ENCODE data around the gene XAB2. TPM values are rescaled to one million over a fixed set of nuclear protein-coding genes. Genes with fewer than 3 reads are reported as not detected.

The XAB2 gene
- total and polyA plus RNA-seq, 9 donors: 23.0 to 34.6 (median 27.4) TPM

DNA sequence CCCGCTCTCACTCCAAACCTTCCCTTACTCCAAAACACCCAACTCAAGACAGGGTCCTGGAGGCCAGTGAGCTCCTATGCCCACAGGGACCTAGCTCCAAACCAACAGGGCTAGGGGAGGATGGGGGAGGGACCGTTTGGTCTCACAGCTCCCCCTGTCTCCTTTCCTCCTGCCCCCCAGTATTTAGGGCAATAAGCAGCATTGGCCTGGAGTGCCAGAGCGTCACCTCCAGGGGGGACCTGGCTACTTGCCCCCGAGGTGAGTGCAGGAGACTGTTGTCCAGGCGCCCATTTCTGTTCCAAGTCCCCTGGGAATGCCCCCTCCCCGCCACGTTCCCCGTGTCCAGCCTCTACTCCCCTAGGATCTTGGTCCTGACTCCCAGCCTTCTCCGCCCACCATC is 40.3 kb upstream of the XAB2 start:
- no peak overlapping the region for H3K4me3 ChIP-seq (ENCODE audit: low read length)
- H3K4me1 ChIP-seq (ENCODE audit: control insufficient read depth, insufficient read depth, low read length): peaks cover 12% of the 10 kb centered on the region
- 24% methylated on average over 8 of the region's 9 CpGs for WGBS (ENCODE audit: insufficient coverage)
- peaks cover 22% of the 10 kb centered on the region for H3K27me3 ChIP-seq (ENCODE audit: control insufficient read depth, insufficient read depth, low read length)
- no peaks in the 10 kb centered on the region for H3K36me3 ChIP-seq (ENCODE audit: control insufficient read depth, insufficient read depth, low read length)
- no peak overlapping the region for H3K27ac ChIP-seq (ENCODE audit: low read length)
- DNase-seq: no peak
- H3K9me3 ChIP-seq (replicated peaks; ENCODE audit: control insufficient read depth, low read depth, low read length): peaks cover 3% of the 10 kb centered on the region

DNA sequence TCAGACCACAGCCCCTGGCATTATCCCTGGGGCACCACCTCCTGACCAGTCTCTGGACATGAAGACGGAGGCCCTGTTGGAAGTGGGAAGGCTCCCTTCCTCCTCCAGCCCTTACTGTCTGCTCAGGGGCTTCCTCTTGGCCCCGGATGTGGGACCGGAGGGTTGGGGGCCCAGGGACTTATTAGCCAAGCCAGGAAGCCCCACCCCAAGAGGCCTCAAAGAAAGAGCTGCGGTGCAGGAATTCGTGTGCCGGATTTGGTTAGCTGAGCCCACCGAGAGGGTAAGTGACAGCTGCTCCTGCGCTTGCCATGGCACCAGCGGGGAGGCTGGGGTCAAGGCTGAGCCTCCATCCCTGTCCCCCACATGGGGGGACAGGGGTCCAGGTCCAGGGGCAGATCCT is 39.5 kb upstream of the XAB2 start, which contains the start of gene RETN:
TSS of gene RETN (plus strand) at position 208 of the 400 bp plus-strand sequence. CDS start 278 bp downstream, outside the sequence.
- Histone ChIP-seq H3K27me3 (ENCODE audit: control insufficient read depth, insufficient read depth, low read length) (peaks cover 22% of the 10 kb centered on the region), H3K4me3 (ENCODE audit: low read length) (no peak within 1 kb of the TSS), H3K9me3 (replicated peaks; ENCODE audit: control insufficient read depth, low read depth, low read length) (peaks cover under 1% of the 10 kb centered on the region), H3K27ac (ENCODE audit: low read length) (no peak within 1 kb of the TSS), H3K36me3 (ENCODE audit: control insufficient read depth, insufficient read depth, low read length) (no peaks in the 10 kb centered on the region), H3K4me1 (ENCODE audit: control insufficient read depth, insufficient read depth, low read length) (peaks cover 18% of the 10 kb centered on the region)
- 58% methylated on average over 8 of the region's 9 CpGs for WGBS (ENCODE audit: insufficient coverage)
- DNase-seq: no peak

DNA sequence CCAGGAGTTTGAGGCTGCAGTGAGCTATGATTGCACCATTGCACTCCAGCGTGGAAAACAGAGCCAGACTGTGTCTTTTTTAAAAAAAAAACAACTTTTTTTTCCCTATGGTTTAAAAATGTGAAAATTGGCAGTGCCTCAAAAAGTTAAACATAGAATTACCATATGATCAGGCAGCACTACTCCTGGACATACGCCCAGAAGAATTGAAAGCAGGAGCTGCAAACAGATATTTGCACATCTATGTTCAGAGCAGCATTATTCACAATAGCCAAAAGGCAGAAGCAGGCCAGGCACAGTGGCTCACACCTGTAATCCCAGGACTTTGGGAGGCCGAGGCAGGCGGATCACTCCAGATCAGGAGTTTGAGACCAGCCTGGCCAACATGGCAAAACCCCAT is 35.7 kb upstream of the XAB2 start:
- DNase-seq: peak; percentile 95
- 40% methylated on average over 1 of the region's 4 CpGs for WGBS (ENCODE audit: insufficient coverage)
- H3K27me3 ChIP-seq (ENCODE audit: control insufficient read depth, insufficient read depth, low read length): peaks cover 9% of the 10 kb centered on the region

DNA sequence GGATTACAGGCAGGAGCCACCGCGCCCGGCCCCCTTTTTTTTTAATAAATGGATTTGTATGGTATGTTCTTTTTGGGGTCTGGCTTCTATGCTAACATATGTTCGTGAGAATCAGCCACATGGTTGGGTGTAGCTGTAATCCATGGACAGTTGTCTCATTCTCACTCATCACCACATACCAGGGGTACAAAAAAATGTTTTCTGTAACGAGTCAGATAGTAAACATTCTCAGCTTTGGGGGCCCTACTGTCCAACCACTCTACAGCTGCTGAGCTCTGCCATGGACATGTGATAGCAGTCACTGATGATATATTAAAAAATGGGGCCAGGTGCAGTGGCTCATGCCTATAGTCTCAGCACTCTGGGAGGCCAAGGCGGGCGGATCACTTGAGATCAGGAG is 34.4 kb upstream of the XAB2 start:
- no CpG with 5 or more reads among the region's 7 CpGs for WGBS (ENCODE audit: insufficient coverage)
- H3K4me1 ChIP-seq (ENCODE audit: control insufficient read depth, insufficient read depth, low read length): peaks cover 14% of the 10 kb centered on the region
- peak; percentile 30 for DNase-seq
- H3K27me3 ChIP-seq (ENCODE audit: control insufficient read depth, insufficient read depth, low read length): peaks cover 2% of the 10 kb centered on the region
- no peak overlapping the region for H3K27ac ChIP-seq (ENCODE audit: low read length)
- H3K9me3 ChIP-seq (replicated peaks; ENCODE audit: control insufficient read depth, low read depth, low read length): no peaks in the 10 kb centered on the region
- H3K4me3 ChIP-seq (ENCODE audit: low read length): no peak overlapping the region
- H3K36me3 ChIP-seq (ENCODE audit: control insufficient read depth, insufficient read depth, low read length): no peaks in the 10 kb centered on the region

More for the DNA sequence above, 35.7 kb upstream of the XAB2 start:
- Histone ChIP-seq H3K4me3 (ENCODE audit: low read length) (no peak overlapping the region), H3K9me3 (replicated peaks; ENCODE audit: control insufficient read depth, low read depth, low read length) (no peaks in the 10 kb centered on the region), H3K36me3 (ENCODE audit: control insufficient read depth, insufficient read depth, low read length) (no peaks in the 10 kb centered on the region), H3K4me1 (ENCODE audit: control insufficient read depth, insufficient read depth, low read length) (peaks cover 18% of the 10 kb centered on the region), H3K27ac (ENCODE audit: low read length) (no peak overlapping the region)

DNA sequence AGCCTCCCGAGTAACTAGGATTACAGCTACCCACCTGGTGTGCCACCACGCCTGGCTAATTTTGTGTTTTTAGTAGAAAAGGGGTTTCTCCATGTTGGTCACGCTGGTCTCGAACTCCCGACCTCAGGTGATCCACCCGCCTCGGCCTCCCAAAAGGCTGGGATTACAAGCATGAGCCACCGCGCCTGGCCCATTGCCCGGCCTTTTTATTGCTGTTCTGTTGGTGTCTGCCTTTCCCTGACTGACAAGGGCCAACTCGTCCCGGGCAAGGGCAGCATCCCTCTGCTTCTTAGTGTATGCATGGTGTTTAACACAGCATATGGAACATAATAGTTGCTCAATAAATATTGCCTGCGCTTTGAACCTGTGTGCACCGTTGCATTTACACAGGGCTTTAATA is 33.3 kb upstream of the XAB2 start:
- no peak overlapping the region for H3K4me3 ChIP-seq (ENCODE audit: low read length)
- no peaks in the 10 kb centered on the region for H3K27me3 ChIP-seq (ENCODE audit: control insufficient read depth, insufficient read depth, low read length)
- H3K4me1 ChIP-seq (ENCODE audit: control insufficient read depth, insufficient read depth, low read length): peaks cover 14% of the 10 kb centered on the region
- no peaks in the 10 kb centered on the region for H3K36me3 ChIP-seq (ENCODE audit: control insufficient read depth, insufficient read depth, low read length)
- no peaks in the 10 kb centered on the region for H3K9me3 ChIP-seq (replicated peaks; ENCODE audit: control insufficient read depth, low read depth, low read length)
- DNase-seq: no peak
- H3K27ac ChIP-seq (ENCODE audit: low read length): no peak overlapping the region
- 71% methylated on average over 8 of the region's 14 CpGs for WGBS (ENCODE audit: insufficient coverage)

DNA sequence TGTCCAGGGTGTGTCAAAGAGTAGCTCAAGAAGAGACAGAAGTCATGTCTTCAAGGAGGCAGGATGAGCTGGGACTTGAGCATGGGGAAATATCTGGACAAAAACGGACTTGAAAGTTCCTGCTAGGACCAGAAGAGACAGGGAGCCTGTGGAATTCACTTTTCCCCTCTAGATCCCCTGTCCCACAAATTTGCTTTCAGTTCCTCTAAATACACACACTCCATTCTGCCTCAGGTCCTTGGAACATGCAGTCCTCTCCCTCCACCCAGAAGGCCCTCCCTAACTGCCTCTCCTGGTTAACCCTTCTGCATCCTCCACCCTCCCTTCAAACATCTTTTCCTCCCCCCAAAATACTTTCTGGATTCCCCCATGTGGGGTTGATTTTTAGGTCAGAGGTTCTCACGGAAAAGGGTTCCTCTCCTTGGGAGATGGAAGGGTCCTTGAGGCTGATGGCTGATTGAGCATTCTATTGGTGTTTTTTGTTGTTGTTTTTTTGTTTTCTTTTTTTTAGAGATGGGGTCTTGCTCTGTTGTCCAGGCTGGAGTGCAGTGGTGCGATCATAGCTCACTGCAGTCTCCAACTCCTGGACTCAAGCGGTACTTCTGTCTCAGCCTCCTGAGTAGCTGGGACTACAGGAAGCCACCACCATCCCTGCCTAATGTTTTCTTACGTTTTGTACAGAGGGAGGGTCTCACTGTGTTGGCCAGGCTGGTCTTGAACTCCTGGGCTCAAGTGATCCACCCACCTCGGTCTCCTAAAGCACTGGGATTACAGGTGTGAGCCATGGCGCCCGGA is 32.6 kb upstream of the XAB2 start:
- 69% methylated on average over 4 of the region's 8 CpGs for WGBS (ENCODE audit: insufficient coverage)
- no peaks in the 10 kb centered on the region for H3K27me3 ChIP-seq (ENCODE audit: control insufficient read depth, insufficient read depth, low read length)
- H3K4me1 ChIP-seq (ENCODE audit: control insufficient read depth, insufficient read depth, low read length): peaks cover 14% of the 10 kb centered on the region

DNA sequence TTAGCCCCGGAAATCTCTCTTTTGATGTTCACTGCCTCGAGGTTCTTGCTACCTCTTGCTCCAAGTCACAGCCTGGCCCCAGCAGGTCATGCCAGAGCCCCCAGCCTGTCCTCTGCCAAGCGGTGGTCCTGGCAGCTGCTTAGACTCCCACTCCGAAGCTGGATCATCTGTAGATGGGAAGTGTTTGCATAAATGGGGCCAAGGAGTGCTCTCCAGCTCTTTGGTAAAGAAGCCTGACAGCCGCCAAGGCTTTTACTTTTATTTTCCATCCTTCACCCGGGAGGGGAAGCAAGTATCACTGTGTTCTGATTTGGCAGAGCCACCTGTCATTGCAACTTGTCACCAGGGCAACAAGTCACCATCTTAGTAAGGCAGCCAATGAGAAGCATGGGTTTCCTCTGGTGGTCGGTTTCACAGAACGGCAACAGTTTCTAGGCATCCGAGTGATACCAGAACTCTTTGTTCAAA is 28.9 kb upstream of the XAB2 start:
- Histone ChIP-seq H3K36me3 (ENCODE audit: control insufficient read depth, insufficient read depth, low read length) (no peaks in the 10 kb centered on the region), H3K27me3 (ENCODE audit: control insufficient read depth, insufficient read depth, low read length) (no peaks in the 10 kb centered on the region), H3K4me1 (ENCODE audit: control insufficient read depth, insufficient read depth, low read length) (no peaks in the 10 kb centered on the region), H3K4me3 (ENCODE audit: low read length) (no peak overlapping the region), H3K27ac (ENCODE audit: low read length) (no peak overlapping the region), H3K9me3 (replicated peaks; ENCODE audit: control insufficient read depth, low read depth, low read length) (no peaks in the 10 kb centered on the region)
- 26% methylated on average over 6 of the region's 9 CpGs for WGBS (ENCODE audit: insufficient coverage)
- peak; percentile 36 for DNase-seq

More for the DNA sequence above, 32.6 kb upstream of the XAB2 start:
- Histone ChIP-seq H3K36me3 (ENCODE audit: control insufficient read depth, insufficient read depth, low read length) (no peaks in the 10 kb centered on the region), H3K9me3 (replicated peaks; ENCODE audit: control insufficient read depth, low read depth, low read length) (no peaks in the 10 kb centered on the region), H3K27ac (ENCODE audit: low read length) (no peak overlapping the region), H3K4me3 (ENCODE audit: low read length) (no peak overlapping the region)
- no peak for DNase-seq

DNA sequence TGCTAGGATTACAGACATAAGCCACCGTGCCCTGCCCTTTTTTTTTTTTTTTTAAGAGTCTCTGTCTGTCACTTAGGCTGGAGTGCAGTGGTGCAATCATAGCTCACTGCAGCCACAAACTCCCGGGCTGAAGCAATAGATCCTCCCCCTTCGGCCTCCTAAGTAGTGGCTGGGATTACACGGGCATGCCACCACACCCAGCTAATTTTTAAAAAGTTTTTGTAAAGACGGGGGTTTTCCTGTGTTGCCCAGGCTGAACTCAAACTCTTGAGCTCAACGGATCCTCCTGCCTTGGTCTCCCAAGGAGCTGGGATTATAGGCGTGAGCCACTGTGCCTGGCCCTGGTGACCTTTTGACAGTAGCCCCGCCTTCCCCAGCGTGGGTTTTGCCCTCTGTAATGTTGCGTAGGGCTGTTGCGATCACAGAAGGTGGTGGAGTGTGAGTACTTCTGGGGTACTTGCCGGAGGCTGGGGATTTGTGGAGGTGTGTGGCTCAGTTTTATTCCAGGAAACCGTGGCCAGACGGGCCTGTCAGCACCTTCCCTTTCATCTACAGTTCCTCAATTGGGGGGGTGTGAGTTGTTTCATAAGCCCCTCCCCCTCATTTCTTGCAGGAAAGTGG is 27.9 kb upstream of the XAB2 start:
- Histone ChIP-seq H3K4me3 (ENCODE audit: low read length) (no peak overlapping the region), H3K36me3 (ENCODE audit: control insufficient read depth, insufficient read depth, low read length) (no peaks in the 10 kb centered on the region), H3K27ac (ENCODE audit: low read length) (no peak overlapping the region), H3K4me1 (ENCODE audit: control insufficient read depth, insufficient read depth, low read length) (peaks cover 2% of the 10 kb centered on the region), H3K27me3 (ENCODE audit: control insufficient read depth, insufficient read depth, low read length) (no peaks in the 10 kb centered on the region), H3K9me3 (replicated peaks; ENCODE audit: control insufficient read depth, low read depth, low read length) (no peaks in the 10 kb centered on the region)
- WGBS (ENCODE audit: insufficient coverage): 14% methylated on average over 9 of the region's 14 CpGs
- no peak for DNase-seq

DNA sequence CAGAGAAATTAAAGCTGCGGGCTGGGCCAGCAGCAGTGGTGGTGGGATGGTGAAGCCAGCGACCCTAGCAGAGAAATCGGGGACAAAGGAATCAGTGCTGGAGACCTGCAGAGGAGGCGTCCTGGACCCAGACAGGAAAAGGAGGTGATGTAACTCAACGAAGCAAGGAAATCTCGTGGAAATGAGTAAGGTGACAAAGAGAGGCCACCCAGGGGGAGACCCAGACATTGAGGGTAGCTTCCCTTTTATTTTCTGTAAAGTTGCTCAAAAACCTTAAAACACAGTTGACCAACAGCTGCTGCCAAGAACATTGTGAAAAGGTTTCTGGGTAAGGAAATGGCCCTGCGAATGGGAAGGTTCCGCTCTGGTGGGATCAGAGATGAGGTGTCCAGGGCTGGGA is 26.2 kb upstream of the XAB2 start:
- Histone ChIP-seq H3K4me1 (ENCODE audit: control insufficient read depth, insufficient read depth, low read length) (peaks cover 4% of the 10 kb centered on the region), H3K36me3 (ENCODE audit: control insufficient read depth, insufficient read depth, low read length) (no peaks in the 10 kb centered on the region), H3K9me3 (replicated peaks; ENCODE audit: control insufficient read depth, low read depth, low read length) (no peaks in the 10 kb centered on the region), H3K27ac (ENCODE audit: low read length) (no peak overlapping the region), H3K27me3 (ENCODE audit: control insufficient read depth, insufficient read depth, low read length) (peaks cover 9% of the 10 kb centered on the region), H3K4me3 (ENCODE audit: low read length) (no peak overlapping the region)
- WGBS (ENCODE audit: insufficient coverage): 80% methylated on average over 6 of the region's 8 CpGs
- DNase-seq: no peak

DNA sequence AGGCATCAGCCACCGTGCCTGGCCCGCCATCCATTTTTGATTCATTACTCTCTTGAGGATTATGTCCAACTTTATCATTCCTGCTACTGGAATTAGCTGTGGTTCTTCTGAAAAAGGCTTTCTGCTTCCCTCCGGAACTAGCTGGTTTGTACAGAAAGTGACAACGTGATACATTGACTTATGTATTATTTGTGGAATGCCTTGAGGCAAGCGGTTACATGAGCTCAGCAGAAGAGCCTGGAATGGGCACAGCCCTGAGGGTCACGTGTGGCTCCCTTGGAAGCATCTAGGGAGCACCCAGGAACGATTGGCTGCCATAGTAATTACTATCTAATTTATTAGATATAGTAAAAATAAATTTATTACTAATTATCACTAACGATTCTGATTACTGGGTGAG is 25.1 kb upstream of the XAB2 start:
- no peak for DNase-seq
- peaks cover 9% of the 10 kb centered on the region for H3K27me3 ChIP-seq (ENCODE audit: control insufficient read depth, insufficient read depth, low read length)
- H3K9me3 ChIP-seq (replicated peaks; ENCODE audit: control insufficient read depth, low read depth, low read length): no peaks in the 10 kb centered on the region
- no peaks in the 10 kb centered on the region for H3K36me3 ChIP-seq (ENCODE audit: control insufficient read depth, insufficient read depth, low read length)
- H3K4me3 ChIP-seq (ENCODE audit: low read length): no peak overlapping the region
- 20% methylated on average over 2 of the region's 8 CpGs for WGBS (ENCODE audit: insufficient coverage)
- H3K27ac ChIP-seq (ENCODE audit: low read length): no peak overlapping the region
- H3K4me1 ChIP-seq (ENCODE audit: control insufficient read depth, insufficient read depth, low read length): peaks cover 4% of the 10 kb centered on the region

Data from muscle of leg (tissue), 11 donors.